ENCODE data around the gene RHOBTB1.
"Not testable (repeated sequence)": the region's sequence is repeated elsewhere in the genome, so short reads cannot be mapped to it uniquely, and the experiment has no call there.

RHOBTB1 gene

GRCh38 chr10:60913071-60913470 lies 30.9 kb downstream of the RHOBTB1 start:
- H3K27ac ChIP-seq (ENCODE audit: low read length), result no peak overlapping the region
- H3K4me1 ChIP-seq (ENCODE audit: control insufficient read depth in 1 of 2, insufficient read depth in 2 of 2, low read length in 2 of 2), result peaks cover 3 to 20% of the 10 kb centered on the region in 2 donors
- no peak overlapping the region for H3K4me3 ChIP-seq (ENCODE audit: low read depth in 1 of 2, low read length in 2 of 2)
- no peaks in the 10 kb centered on the region for H3K27me3 ChIP-seq (ENCODE audit: low read depth, low read length)
- peaks cover 0 to 11% of the 10 kb centered on the region in 2 donors for H3K36me3 ChIP-seq (ENCODE audit: control insufficient read depth in 1 of 2, insufficient read depth in 2 of 2, low read length in 2 of 2)
- no peaks in the 10 kb centered on the region for H3K9me3 ChIP-seq (ENCODE audit: control insufficient read depth in 1 of 2, low read length in 2 of 2)

GRCh38 chr10:60911715-60912114 lies 32.3 kb downstream of the RHOBTB1 start:
- Histone ChIP-seq H3K4me1 (ENCODE audit: control insufficient read depth in 1 of 2, insufficient read depth in 2 of 2, low read length in 2 of 2) (peaks cover 3 to 33% of the 10 kb centered on the region in 2 donors), H3K27ac (ENCODE audit: low read length) (no peak overlapping the region), H3K27me3 (ENCODE audit: low read depth, low read length) (no peaks in the 10 kb centered on the region)

GRCh38 chr10:60911216-60911615 lies 32.8 kb downstream of the RHOBTB1 start:
- no peak overlapping the region for H3K27ac ChIP-seq (ENCODE audit: low read length)
- no peak overlapping the region for H3K4me3 ChIP-seq (ENCODE audit: low read depth in 1 of 2, low read length in 2 of 2)
- H3K9me3 ChIP-seq (ENCODE audit: control insufficient read depth in 1 of 2, low read length in 2 of 2), result no peaks in the 10 kb centered on the region
- peaks cover 0 to 11% of the 10 kb centered on the region in 2 donors for H3K36me3 ChIP-seq (ENCODE audit: control insufficient read depth in 1 of 2, insufficient read depth in 2 of 2, low read length in 2 of 2)
- peaks cover 3 to 37% of the 10 kb centered on the region in 2 donors for H3K4me1 ChIP-seq (ENCODE audit: control insufficient read depth in 1 of 2, insufficient read depth in 2 of 2, low read length in 2 of 2)
- H3K27me3 ChIP-seq (ENCODE audit: low read depth, low read length), result no peaks in the 10 kb centered on the region

More at GRCh38 chr10:60911715-60912114, 32.3 kb downstream of the RHOBTB1 start:
- H3K36me3 ChIP-seq (ENCODE audit: control insufficient read depth in 1 of 2, insufficient read depth in 2 of 2, low read length in 2 of 2), result peaks cover 0 to 11% of the 10 kb centered on the region in 2 donors
- no peak overlapping the region for H3K4me3 ChIP-seq (ENCODE audit: low read depth in 1 of 2, low read length in 2 of 2)
- no peaks in the 10 kb centered on the region for H3K9me3 ChIP-seq (ENCODE audit: control insufficient read depth in 1 of 2, low read length in 2 of 2)

GRCh38 chr10:60910543-60910942 lies 33.4 kb downstream of the RHOBTB1 start:
- Histone ChIP-seq H3K36me3 (ENCODE audit: control insufficient read depth in 1 of 2, insufficient read depth in 2 of 2, low read length in 2 of 2) (peaks cover 0 to 11% of the 10 kb centered on the region in 2 donors), H3K9me3 (ENCODE audit: control insufficient read depth in 1 of 2, low read length in 2 of 2) (no peaks in the 10 kb centered on the region), H3K4me3 (ENCODE audit: low read depth in 1 of 2, low read length in 2 of 2) (no peak overlapping the region), H3K27ac (ENCODE audit: low read length) (no peak overlapping the region), H3K27me3 (ENCODE audit: low read depth, low read length) (no peaks in the 10 kb centered on the region), H3K4me1 (ENCODE audit: control insufficient read depth in 1 of 2, insufficient read depth in 2 of 2, low read length in 2 of 2) (peaks cover 3 to 40% of the 10 kb centered on the region in 2 donors)

GRCh38 chr10:60908896-60909295 lies 35.1 kb downstream of the RHOBTB1 start:
- H3K4me1 ChIP-seq (ENCODE audit: control insufficient read depth in 1 of 2, insufficient read depth in 2 of 2, low read length in 2 of 2), result peaks cover 3 to 37% of the 10 kb centered on the region in 2 donors
- peaks cover 0 to 11% of the 10 kb centered on the region in 2 donors for H3K36me3 ChIP-seq (ENCODE audit: control insufficient read depth in 1 of 2, insufficient read depth in 2 of 2, low read length in 2 of 2)
- H3K27me3 ChIP-seq (ENCODE audit: low read depth, low read length), result no peaks in the 10 kb centered on the region
- H3K9me3 ChIP-seq (ENCODE audit: control insufficient read depth in 1 of 2, low read length in 2 of 2), result no peaks in the 10 kb centered on the region
- H3K4me3 ChIP-seq (ENCODE audit: low read depth in 1 of 2, low read length in 2 of 2), result no peak overlapping the region
- no peak overlapping the region for H3K27ac ChIP-seq (ENCODE audit: low read length)

- Histone ChIP-seq H3K4me1 (ENCODE audit: control insufficient read depth in 1 of 2, insufficient read depth in 2 of 2, low read length in 2 of 2) (peaks cover 3 to 37% of the 10 kb centered on the region in 2 donors), H3K9me3 (ENCODE audit: control insufficient read depth in 1 of 2, low read length in 2 of 2) (no peaks in the 10 kb centered on the region), H3K36me3 (ENCODE audit: control insufficient read depth in 1 of 2, insufficient read depth in 2 of 2, low read length in 2 of 2) (peaks cover 0 to 11% of the 10 kb centered on the region in 2 donors), H3K27ac (ENCODE audit: low read length) (no peak overlapping the region), H3K27me3 (ENCODE audit: low read depth, low read length) (no peaks in the 10 kb centered on the region), H3K4me3 (ENCODE audit: low read depth in 1 of 2, low read length in 2 of 2) (no peak overlapping the region)
Observed at GRCh38 chr10:60908031-60908430, 36.0 kb downstream of the RHOBTB1 start.

GRCh38 chr10:60907236-60907635 lies 36.7 kb downstream of the RHOBTB1 start:
- H3K27ac ChIP-seq (ENCODE audit: low read length), result no peak overlapping the region
- H3K27me3 ChIP-seq (ENCODE audit: low read depth, low read length), result no peaks in the 10 kb centered on the region
- H3K9me3 ChIP-seq (ENCODE audit: control insufficient read depth in 1 of 2, low read length in 2 of 2), result no peaks in the 10 kb centered on the region
- no peak overlapping the region for H3K4me3 ChIP-seq (ENCODE audit: low read depth in 1 of 2, low read length in 2 of 2)
- peaks cover 3 to 37% of the 10 kb centered on the region in 2 donors for H3K4me1 ChIP-seq (ENCODE audit: control insufficient read depth in 1 of 2, insufficient read depth in 2 of 2, low read length in 2 of 2)
- H3K36me3 ChIP-seq (ENCODE audit: control insufficient read depth in 1 of 2, insufficient read depth in 2 of 2, low read length in 2 of 2), result peaks cover 0 to 11% of the 10 kb centered on the region in 2 donors

GRCh38 chr10:60906825-60907224 lies 37.2 kb downstream of the RHOBTB1 start:
- not testable (repeated sequence) for H3K9me3 ChIP-seq (ENCODE audit: control insufficient read depth in 1 of 2, low read length in 2 of 2); H3K27me3 ChIP-seq (ENCODE audit: low read depth, low read length); H3K4me3 ChIP-seq (ENCODE audit: low read depth in 1 of 2, low read length in 2 of 2); H3K27ac ChIP-seq (ENCODE audit: low read length)
- H3K4me1 ChIP-seq (ENCODE audit: control insufficient read depth in 1 of 2, insufficient read depth in 2 of 2, low read length in 2 of 2), result peaks cover 3 to 40% of the 10 kb centered on the region in 2 donors
- peaks cover 0 to 11% of the 10 kb centered on the region in 2 donors for H3K36me3 ChIP-seq (ENCODE audit: control insufficient read depth in 1 of 2, insufficient read depth in 2 of 2, low read length in 2 of 2)

GRCh38 chr10:60906411-60906810 lies 37.6 kb downstream of the RHOBTB1 start:
- Histone ChIP-seq H3K4me1 (ENCODE audit: control insufficient read depth in 1 of 2, insufficient read depth in 2 of 2, low read length in 2 of 2) (peaks cover 3 to 40% of the 10 kb centered on the region in 2 donors), H3K27me3 (ENCODE audit: low read depth, low read length) (no peaks in the 10 kb centered on the region), H3K36me3 (ENCODE audit: control insufficient read depth in 1 of 2, insufficient read depth in 2 of 2, low read length in 2 of 2) (peaks cover 0 to 11% of the 10 kb centered on the region in 2 donors), H3K27ac (ENCODE audit: low read length) (no peak overlapping the region), H3K4me3 (ENCODE audit: low read depth in 1 of 2, low read length in 2 of 2) (no peak overlapping the region), H3K9me3 (ENCODE audit: control insufficient read depth in 1 of 2, low read length in 2 of 2) (no peaks in the 10 kb centered on the region)

GRCh38 chr10:60905580-60905979 lies 38.4 kb downstream of the RHOBTB1 start:
- H3K27me3 ChIP-seq (ENCODE audit: low read depth, low read length), result no peaks in the 10 kb centered on the region
- H3K36me3 ChIP-seq (ENCODE audit: control insufficient read depth in 1 of 2, insufficient read depth in 2 of 2, low read length in 2 of 2), result peaks cover 0 to 3% of the 10 kb centered on the region in 2 donors
- peak overlapping the region; percentile 53 for H3K27ac ChIP-seq (ENCODE audit: low read length)
- H3K9me3 ChIP-seq (ENCODE audit: control insufficient read depth in 1 of 2, low read length in 2 of 2), result no peaks in the 10 kb centered on the region
- H3K4me1 ChIP-seq (ENCODE audit: control insufficient read depth in 1 of 2, insufficient read depth in 2 of 2, low read length in 2 of 2), result peaks cover 0 to 36% of the 10 kb centered on the region in 2 donors
- no peak overlapping the region for H3K4me3 ChIP-seq (ENCODE audit: low read depth in 1 of 2, low read length in 2 of 2)

- Histone ChIP-seq H3K4me3 (ENCODE audit: low read depth in 1 of 2, low read length in 2 of 2) (no peak overlapping the region), H3K36me3 (ENCODE audit: control insufficient read depth in 1 of 2, insufficient read depth in 2 of 2, low read length in 2 of 2) (no peaks in the 10 kb centered on the region), H3K9me3 (ENCODE audit: control insufficient read depth in 1 of 2, low read length in 2 of 2) (no peaks in the 10 kb centered on the region), H3K4me1 (ENCODE audit: control insufficient read depth in 1 of 2, insufficient read depth in 2 of 2, low read length in 2 of 2) (peaks cover 0 to 35% of the 10 kb centered on the region in 2 donors), H3K27me3 (ENCODE audit: low read depth, low read length) (no peaks in the 10 kb centered on the region), H3K27ac (ENCODE audit: low read length) (no peak overlapping the region)
Observed at GRCh38 chr10:60903096-60903495, 40.9 kb downstream of the RHOBTB1 start.

- no peaks in the 10 kb centered on the region for H3K36me3 ChIP-seq (ENCODE audit: control insufficient read depth in 1 of 2, insufficient read depth in 2 of 2, low read length in 2 of 2)
- no peak overlapping the region for H3K4me3 ChIP-seq (ENCODE audit: low read depth in 1 of 2, low read length in 2 of 2)
- no peak overlapping the region for H3K27ac ChIP-seq (ENCODE audit: low read length)
- H3K9me3 ChIP-seq (ENCODE audit: control insufficient read depth in 1 of 2, low read length in 2 of 2), result no peaks in the 10 kb centered on the region
- no peaks in the 10 kb centered on the region for H3K27me3 ChIP-seq (ENCODE audit: low read depth, low read length)
- H3K4me1 ChIP-seq (ENCODE audit: control insufficient read depth in 1 of 2, insufficient read depth in 2 of 2, low read length in 2 of 2), result peaks cover 0 to 29% of the 10 kb centered on the region in 2 donors
Observed at GRCh38 chr10:60901561-60902235, 42.3 kb downstream of the RHOBTB1 start.
